Endothelial cell of umbilical vein (primary cell): ENCODE data around the gene OR10P1. TPM values are rescaled to one million over a fixed set of nuclear protein-coding genes. Genes with fewer than 3 reads are reported as not detected.

ENCODE experiments used
- BruUV-seq: library from RNA; stranded (reverse); fragments of 400-500 nt; replicated peaks from 2 replicates; lab custom pipeline; 2021; lab: Mats Ljungman, UMichigan
- CTCF ChIA-PET: fragments of 300-600, 350-600 bp; sonication (Branson Sonifier 250); formaldehyde crosslinking; loops from one replicate; lab custom pipeline; 2021; ENCODE audit warnings: antibody characterized with exemption, inconsistent platforms; lab: Charles Lee
- POLR2A ChIA-PET: fragments of 300-600, 350-600 bp; sonication (Branson Sonifier 250); formaldehyde crosslinking; loops from one replicate; lab custom pipeline; 2021; ENCODE audit warnings: antibody characterized with exemption, inconsistent platforms; lab: Charles Lee
- DNase-seq: peaks from one replicate; pipeline ENCODE4 v3.0.0-alpha.2; 2011; ENCODE audit warnings: low read depth, low spot score
- FAIRE-seq: peaks from 2 replicates; lab custom pipeline; 2011; peaks lifted over from hg19 to GRCh38; lab: Jason Lieb, UNC
- H2AFZ ChIP-seq: 2 replicates; pipeline ENCODE4 v1.6.0; 2012; ENCODE audit warnings: low read depth, low read length, control low read depth, inconsistent platforms
- H3K27ac ChIP-seq: 2 replicates; pipeline ENCODE4 v1.5.1; 2011; ENCODE audit warnings: low read depth, mild to moderate bottlenecking, control low read depth, low read length, moderate library complexity; ENCODE audit not compliant: insufficient read depth
- H3K27me3 ChIP-seq, 2 experiments: 2 replicates each; pipeline versions ENCODE4 v1.6.0 to v1.6.1; 2011; ENCODE audit warnings: low read length in 2 of 2, mixed read lengths in 1 of 2; ENCODE audit not compliant: control insufficient read depth in 2 of 2, insufficient read depth in 2 of 2
- H3K36me3 ChIP-seq, 2 experiments: 2 replicates in 1 of 2; 3 replicates in 1 of 2; pipeline ENCODE4 v1.5.1; 2011; ENCODE audit warnings: low read length in 2 of 2, mild to moderate bottlenecking in 1 of 2, moderate library complexity in 1 of 2; ENCODE audit not compliant: control insufficient read depth in 2 of 2, insufficient read depth in 2 of 2; ENCODE audit errors: extremely low read depth in 1 of 2
- H3K4me1 ChIP-seq: 3 replicates; pipeline ENCODE4 v1.5.1; 2011; ENCODE audit warnings: mild to moderate bottlenecking, low read length; ENCODE audit not compliant: control insufficient read depth, insufficient read depth; ENCODE audit errors: extremely low read depth
- H3K4me2 ChIP-seq: 2 replicates; pipeline ENCODE4 v1.6.1; 2011; ENCODE audit warnings: low read length, control low read depth, mixed read lengths; ENCODE audit not compliant: insufficient read depth
- H3K4me3 ChIP-seq, 3 experiments: fragments of 200-600 bp in 1 of 3; sonication (generic), shearing (Covaris generic) in 1 of 3; replicated peaks in 1 of 3; 2 replicates each; pipeline ENCODE4 v1.5.1; 2011 to 2016; ENCODE audit warnings: control low read depth in 3 of 3, low read length in 3 of 3, mild to moderate bottlenecking in 2 of 3, inconsistent platforms in 1 of 3, low read depth in 1 of 3, moderate library complexity in 1 of 3; ENCODE audit not compliant: insufficient read depth in 1 of 3
- H3K79me2 ChIP-seq: 2 replicates; pipeline ENCODE4 v1.6.0; 2012; ENCODE audit warnings: low read length, inconsistent platforms; ENCODE audit not compliant: control insufficient read depth, insufficient read depth
- H3K9ac ChIP-seq: replicated peaks from 2 replicates; pipeline ENCODE3; 2011; ENCODE audit warnings: low read length, control low read depth; ENCODE audit not compliant: insufficient read depth; ENCODE audit errors: extremely low read depth
- H3K9me1 ChIP-seq: replicated peaks from 3 replicates; pipeline ENCODE4 v1.6.0; 2011; ENCODE audit warnings: mild to moderate bottlenecking, low read length; ENCODE audit not compliant: control insufficient read depth, insufficient read depth; ENCODE audit errors: extremely low read depth
- H3K9me3 ChIP-seq: replicated peaks from 2 replicates; pipeline ENCODE4 v1.5.1; 2012; ENCODE audit warnings: low read length, inconsistent platforms; ENCODE audit not compliant: control insufficient read depth, insufficient read depth
- H4K20me1 ChIP-seq: replicated peaks from 2 replicates; pipeline ENCODE3; 2011; ENCODE audit warnings: mild to moderate bottlenecking, low read length; ENCODE audit not compliant: control insufficient read depth, insufficient read depth; ENCODE audit errors: extremely low read depth
- EZH2 ChIP-seq: IDR thresholded peaks from 2 replicates; pipeline ENCODE4 v1.6.1; 2012; ENCODE audit warnings: borderline replicate concordance, low read depth, mild to moderate bottlenecking, moderate library complexity, low read length, inconsistent platforms; ENCODE audit not compliant: severe bottlenecking
- FOS ChIP-seq: IDR thresholded peaks from 2 replicates; pipeline ENCODE4 v1.6.1; 2011; ENCODE audit warnings: mild to moderate bottlenecking, low read length, moderate library complexity, borderline replicate concordance; ENCODE audit not compliant: insufficient read depth
- GATA2 ChIP-seq: IDR thresholded peaks from 2 replicates; pipeline ENCODE4 v1.7.0; 2011; ENCODE audit warnings: low read depth, mild to moderate bottlenecking, moderate library complexity, mixed read lengths, low read length; ENCODE audit not compliant: insufficient read length, insufficient read depth
- JUN ChIP-seq: IDR thresholded peaks from 2 replicates; pipeline ENCODE4 v1.6.1; 2011; ENCODE audit warnings: borderline replicate concordance, low read depth; ENCODE audit not compliant: insufficient read length, insufficient read depth
- MYC ChIP-seq: IDR thresholded peaks from one replicate; pipeline ENCODE4 v1.6.1; 2011; ENCODE audit warnings: mild to moderate bottlenecking, low read depth, low read length
- POLR2A ChIP-seq: IDR thresholded peaks from 2 replicates; pipeline ENCODE4 v1.6.1; 2012; ENCODE audit warnings: low read depth, mild to moderate bottlenecking, control low read depth, low read length
- POLR2AphosphoS5 ChIP-seq: IDR thresholded peaks from 2 replicates; pipeline ENCODE4 v1.6.1; 2012; ENCODE audit warnings: low read depth, mild to moderate bottlenecking, control low read depth, low read length, moderate library complexity; ENCODE audit not compliant: insufficient read depth
- dilution Hi-C: fragments of 300-500 bp; cut with MboI; formaldehyde crosslinking; loops from one replicate; pipeline ENCODE4 v1.15.0; 2019; ENCODE audit warnings: low sequenced_read_pairs; ENCODE audit not compliant: extremely low pct_ligation_motif_present
- intact Hi-C: fragments of 100-400 bp; cut with micrococcal nuclease; formaldehyde crosslinking; loops from one replicate; pipeline ENCODE4 v1.10.0; 2022
- polyA plus RNA-seq, 4 experiments: library from polyadenylated mRNA; depleted of rRNA in 3 of 4; stranded (reverse) in 3 of 4; unstranded in 1 of 4; fragments of >200 nt; gene quantifications; 2 replicates each; pipeline versions ENCODE4 v1.2.1 to v1.2.3, GENCODE V29; 2011 to 2012; ENCODE audit warnings: missing spikeins in 1 of 4
- total RNA-seq: library from RNA; stranded (reverse); gene quantifications from 2 replicates; pipeline ENCODE4 v1.2.3, GENCODE V29; 2021
- TF ChIP-seq, protein P1 (sequence below): IDR thresholded peaks from 2 replicates; pipeline ENCODE4 v1.6.1; 2011; ENCODE audit not compliant: insufficient read depth, insufficient read length
- TF ChIP-seq, protein P2 (sequence below), 2 donors: IDR thresholded peaks; 1 replicate in 1 of 2; 2 replicates in 1 of 2; pipeline ENCODE4 v1.5.1; 2011; ENCODE audit warnings: low read length in 2 of 2, mild to moderate bottlenecking in 2 of 2, moderate library complexity in 2 of 2, control low read depth in 1 of 2, inconsistent platforms in 1 of 2, low read depth in 1 of 2; ENCODE audit not compliant: insufficient read depth in 1 of 2; ENCODE audit errors: extremely low read depth in 1 of 2

OR10P1 gene
- total and polyA plus RNA-seq, 2 donors (not counting 3 experiments of a cell fraction or from before 2014, with no cell fraction given): not detected

DNA sequence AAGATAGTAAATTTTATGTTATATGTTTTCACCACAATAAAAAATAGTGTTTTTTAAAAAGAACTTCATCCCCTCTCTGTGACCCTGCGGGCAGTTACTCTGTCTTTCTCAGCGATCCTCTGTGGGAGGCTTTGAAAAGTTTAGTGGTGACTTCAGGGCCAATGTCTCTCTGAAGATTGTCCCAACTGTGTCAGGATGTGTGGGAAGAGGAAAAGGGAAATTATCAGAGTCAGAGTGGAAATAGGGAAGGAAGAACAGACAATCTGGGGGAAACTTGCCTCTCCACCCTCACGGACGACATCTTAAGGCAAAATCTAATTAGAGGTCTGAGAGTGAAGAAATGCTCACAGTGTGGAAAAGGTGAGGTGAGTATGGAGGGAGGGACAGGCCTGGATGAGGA is 3.5 kb upstream of the OR10P1 start:
- H3K9me1 ChIP-seq: no peaks in the 10 kb centered on the region
- ChIA-PET CTCF (no interaction called here), POLR2A (no interaction called here)
- H3K79me2 ChIP-seq: no peaks in the 10 kb centered on the region
- H3K36me3 ChIP-seq: no peaks in the 10 kb centered on the region
- no peak overlapping the region for H3K4me3 ChIP-seq
- no peak for FAIRE-seq
- no peaks in the 10 kb centered on the region for H4K20me1 ChIP-seq
- no peaks in the 10 kb centered on the region for H3K9me3 ChIP-seq
- peaks cover 4 to 5% of the 10 kb centered on the region in 2 experiments for H3K27me3 ChIP-seq
- no TSS peak for BruUV-seq
- H3K4me2 ChIP-seq: no peak overlapping the region
- dilution Hi-C loops: no loop called here
- DNase-seq: no peak
- H3K27ac ChIP-seq: no peak overlapping the region
- H2AFZ ChIP-seq: no peak overlapping the region
- no peak overlapping the region for H3K9ac ChIP-seq
- H3K4me1 ChIP-seq: no peaks in the 10 kb centered on the region
- TF ChIP-seq POLR2AphosphoS5 (no peak), EZH2 (no peak), POLR2A (no peak)
- TF ChIP-seq, protein P1, sequence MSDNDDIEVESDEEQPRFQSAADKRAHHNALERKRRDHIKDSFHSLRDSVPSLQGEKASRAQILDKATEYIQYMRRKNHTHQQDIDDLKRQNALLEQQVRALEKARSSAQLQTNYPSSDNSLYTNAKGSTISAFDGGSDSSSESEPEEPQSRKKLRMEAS: no peak
- intact Hi-C loops: no loop called here

DNA sequence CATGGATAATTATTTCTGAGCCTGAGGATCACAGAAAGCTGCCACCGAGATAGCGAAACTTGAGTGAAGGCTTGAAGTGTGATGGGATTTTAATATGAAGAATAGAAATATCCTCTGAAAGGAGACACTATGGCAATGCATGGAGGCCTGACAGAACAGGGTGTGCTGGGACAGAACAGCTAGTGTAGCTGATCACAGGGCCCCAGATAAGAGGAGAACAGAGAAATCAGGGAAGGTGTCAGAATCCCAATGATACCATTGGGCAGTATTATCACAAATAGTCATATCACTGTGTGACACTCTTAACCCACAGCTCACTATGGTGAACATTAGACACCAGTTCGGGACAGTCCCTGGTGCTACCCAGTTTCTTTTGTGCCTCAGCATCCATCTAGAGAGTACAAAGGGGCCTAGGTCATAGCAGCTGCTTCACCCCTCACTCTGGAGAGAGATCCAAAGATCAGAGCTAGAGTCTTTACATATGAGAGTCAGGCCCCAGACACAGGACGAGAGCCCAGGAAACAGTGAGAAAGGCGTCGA is 506 bp upstream of the OR10P1 start:
- Histone ChIP-seq H3K36me3 (no peaks in the 10 kb centered on the region), H3K27ac (no peak overlapping the region), H3K4me3 (no peak overlapping the region), H2AFZ (no peak overlapping the region), H3K4me1 (no peaks in the 10 kb centered on the region), H3K79me2 (no peaks in the 10 kb centered on the region), H3K27me3 (peaks cover 7 to 8% of the 10 kb centered on the region in 2 experiments), H3K4me2 (no peak overlapping the region), H4K20me1 (no peaks in the 10 kb centered on the region), H3K9me1 (no peaks in the 10 kb centered on the region), H3K9me3 (no peaks in the 10 kb centered on the region), H3K9ac (no peak overlapping the region)
- FAIRE-seq: no peak
- intact Hi-C loops: no loop called here
- TF ChIP-seq POLR2A (no peak), EZH2 (no peak), MYC (no peak), POLR2AphosphoS5 (no peak), FOS (no peak), GATA2 (no peak), JUN (no peak)
- TF ChIP-seq, protein P2, sequence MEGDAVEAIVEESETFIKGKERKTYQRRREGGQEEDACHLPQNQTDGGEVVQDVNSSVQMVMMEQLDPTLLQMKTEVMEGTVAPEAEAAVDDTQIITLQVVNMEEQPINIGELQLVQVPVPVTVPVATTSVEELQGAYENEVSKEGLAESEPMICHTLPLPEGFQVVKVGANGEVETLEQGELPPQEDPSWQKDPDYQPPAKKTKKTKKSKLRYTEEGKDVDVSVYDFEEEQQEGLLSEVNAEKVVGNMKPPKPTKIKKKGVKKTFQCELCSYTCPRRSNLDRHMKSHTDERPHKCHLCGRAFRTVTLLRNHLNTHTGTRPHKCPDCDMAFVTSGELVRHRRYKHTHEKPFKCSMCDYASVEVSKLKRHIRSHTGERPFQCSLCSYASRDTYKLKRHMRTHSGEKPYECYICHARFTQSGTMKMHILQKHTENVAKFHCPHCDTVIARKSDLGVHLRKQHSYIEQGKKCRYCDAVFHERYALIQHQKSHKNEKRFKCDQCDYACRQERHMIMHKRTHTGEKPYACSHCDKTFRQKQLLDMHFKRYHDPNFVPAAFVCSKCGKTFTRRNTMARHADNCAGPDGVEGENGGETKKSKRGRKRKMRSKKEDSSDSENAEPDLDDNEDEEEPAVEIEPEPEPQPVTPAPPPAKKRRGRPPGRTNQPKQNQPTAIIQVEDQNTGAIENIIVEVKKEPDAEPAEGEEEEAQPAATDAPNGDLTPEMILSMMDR (IDR thresholded peaks at IDR 0.05; ENCODE audit: extremely low read depth in 1 of 2, insufficient read depth in 1 of 2, low read depth in 1 of 2, low read length in 2 of 2): no peak
- TF ChIP-seq, protein P1: no peak
- CTCF ChIA-PET: interaction anchor here (0.6 kb wide), 1 partner anchor 1413 kb away, joined by 3 read pairs; no protein-coding TSS in a partner anchor
- no peak for DNase-seq
- no TSS peak for BruUV-seq
- POLR2A ChIA-PET: no interaction called here
- dilution Hi-C loops: no loop called here
